Liver (tissue), 9 donors: ENCODE data around the gene ZBED2. TPM values are rescaled to one million over a fixed set of nuclear protein-coding genes. Genes with fewer than 3 reads are reported as not detected.

Source experiments
- DNase-seq: peaks from one replicate; pipeline ENCODE4 v3.0.0-alpha.2; 2017; ENCODE audit warnings: low spot score
- H3K27ac ChIP-seq, 2 donors: one replicate each; pipeline ENCODE4 v1.7.0; 2013; ENCODE audit warnings: inconsistent platforms in 2 of 2, low read length in 2 of 2, control low read depth in 1 of 2, low read depth in 1 of 2, mild to moderate bottlenecking in 1 of 2
- H3K27me3 ChIP-seq, 4 donors: one replicate each; pipeline versions ENCODE4 v1.6.1 to v1.7.0; 2013; ENCODE audit warnings: low read length in 3 of 4, inconsistent platforms in 1 of 4, mild to moderate bottlenecking in 1 of 4, moderate library complexity in 1 of 4; ENCODE audit not compliant: control insufficient read depth in 4 of 4, insufficient read depth in 4 of 4
- H3K36me3 ChIP-seq, 4 donors: one replicate each; pipeline versions ENCODE4 v1.6.1 to v1.7.0; 2013; ENCODE audit warnings: low read length in 3 of 4, mild to moderate bottlenecking in 3 of 4, low read depth in 1 of 4, moderate library complexity in 1 of 4; ENCODE audit not compliant: control insufficient read depth in 4 of 4, insufficient read depth in 3 of 4
- H3K4me1 ChIP-seq, 4 donors: one replicate each; pipeline versions ENCODE4 v1.6.1 to v1.7.0; 2013; ENCODE audit warnings: low read length in 3 of 4, mild to moderate bottlenecking in 3 of 4, moderate library complexity in 1 of 4; ENCODE audit not compliant: control insufficient read depth in 4 of 4, insufficient read depth in 4 of 4
- H3K4me3 ChIP-seq, 3 donors: one replicate each; pipeline versions ENCODE4 v1.6.1 to v1.7.0; 2013; ENCODE audit warnings: low read length in 3 of 3, control low read depth in 1 of 3, low read depth in 1 of 3, mild to moderate bottlenecking in 1 of 3
- H3K9ac ChIP-seq, 2 donors: one replicate each; pipeline ENCODE4 v1.7.0; 2013; ENCODE audit warnings: low read length in 2 of 2, mild to moderate bottlenecking in 2 of 2, moderate library complexity in 2 of 2, control low read depth in 1 of 2, low read depth in 1 of 2
- H3K9me3 ChIP-seq, 4 donors: one replicate each; pipeline versions ENCODE4 v1.6.1 to v1.7.0; 2013; ENCODE audit warnings: low read length in 3 of 4; ENCODE audit not compliant: control insufficient read depth in 4 of 4
- EGR1 ChIP-seq, 2 donors: IDR thresholded peaks; 2 replicates each; pipeline ENCODE4 v1.6.1; 2016 to 2018; ENCODE audit warnings: antibody characterized with exemption in 2 of 2, low read depth in 2 of 2
- FOXA1 ChIP-seq: IDR thresholded peaks from 2 replicates; pipeline ENCODE4 v1.6.1; 2016; ENCODE audit warnings: antibody characterized with exemption
- FOXA2 ChIP-seq: IDR thresholded peaks from 2 replicates; pipeline ENCODE4 v1.6.1; 2016; ENCODE audit warnings: antibody characterized with exemption
- GABPA ChIP-seq, 2 donors: IDR thresholded peaks in 1 of 2; conservative IDR thresholded peaks in 1 of 2; 2 replicates each; pipeline ENCODE4 v1.6.1; 2016; ENCODE audit warnings: antibody characterized with exemption in 2 of 2, mild to moderate bottlenecking in 1 of 2, moderate library complexity in 1 of 2
- HNF4A ChIP-seq, 2 donors: conservative IDR thresholded peaks; 2 replicates each; pipeline ENCODE4 v1.6.1; 2016; ENCODE audit warnings: antibody characterized with exemption in 2 of 2, mild to moderate bottlenecking in 2 of 2
- HNF4G ChIP-seq: IDR thresholded peaks from 2 replicates; pipeline ENCODE4 v1.6.1; 2016; ENCODE audit warnings: antibody characterized with exemption
- JUND ChIP-seq, 2 donors: IDR thresholded peaks; 2 replicates each; pipeline ENCODE4 v1.6.1; 2016; ENCODE audit warnings: antibody characterized with exemption in 2 of 2
- MAX ChIP-seq: IDR thresholded peaks from 2 replicates; pipeline ENCODE4 v1.6.1; 2016; ENCODE audit warnings: antibody characterized with exemption
- NR2F2 ChIP-seq: IDR thresholded peaks from 2 replicates; pipeline ENCODE4 v1.6.1; 2016; ENCODE audit warnings: antibody characterized with exemption
- RAD21 ChIP-seq, 2 donors: IDR thresholded peaks; 2 replicates each; pipeline ENCODE4 v1.6.1; 2016; ENCODE audit warnings: antibody characterized with exemption in 2 of 2, mild to moderate bottlenecking in 2 of 2
- REST ChIP-seq: IDR thresholded peaks from 2 replicates; pipeline ENCODE4 v1.6.1; 2016; ENCODE audit warnings: antibody characterized with exemption, mild to moderate bottlenecking
- RXRA ChIP-seq, 2 donors: IDR thresholded peaks; 2 replicates each; pipeline ENCODE4 v1.6.1; 2017 to 2018; ENCODE audit warnings: antibody characterized with exemption in 2 of 2, mild to moderate bottlenecking in 1 of 2
- SP1 ChIP-seq: IDR thresholded peaks from 2 replicates; pipeline ENCODE4 v1.6.1; 2018; ENCODE audit warnings: antibody characterized with exemption, mild to moderate bottlenecking
- TAF1 ChIP-seq: conservative IDR thresholded peaks from 2 replicates; pipeline ENCODE4 v1.6.1; 2016; ENCODE audit warnings: antibody characterized with exemption, mild to moderate bottlenecking
- YY1 ChIP-seq: IDR thresholded peaks from 2 replicates; pipeline ENCODE4 v1.6.1; 2016; ENCODE audit warnings: antibody characterized with exemption, mild to moderate bottlenecking
- ZBTB33 ChIP-seq: IDR thresholded peaks from 2 replicates; pipeline ENCODE4 v1.6.1; 2016; ENCODE audit warnings: antibody characterized with exemption
- WGBS: extraction: QIAGEN DNeasy Blood & Tissue Kit; methylation state at CpG from one replicate; pipeline ENCODE4 v1.1.7; 2013; 5-methylcytosine and 5-hydroxymethylcytosine counted together
- polyA plus RNA-seq, 2 donors: library from polyadenylated mRNA; stranded (reverse) in 1 of 2; unstranded in 1 of 2; fragments of 200-250 nt in 1 of 2; fragments of >200 nt in 1 of 2; fragmentation: Nextera tagmentation in 1 of 2; extraction: Ambion mirVana in 1 of 2; gene quantifications; one replicate each; pipeline versions ENCODE4 v1.2.1 to v1.2.3, GENCODE V29; 2013 to 2015
- total RNA-seq, 2 donors: library from RNA; depleted of rRNA; stranded (reverse); fragments of >200 nt; gene quantifications; one replicate each; pipeline ENCODE4 v1.2.3, GENCODE V29; 2014
- TF ChIP-seq, protein P1 (sequence below): IDR thresholded peaks from 2 replicates; pipeline ENCODE4 v1.6.1; 2016; ENCODE audit warnings: antibody characterized with exemption
- TF ChIP-seq, protein P2 (sequence below): fragments of 150-350 bp; IDR thresholded peaks from 2 replicates; pipeline ENCODE4 v1.5.1; 2017; ENCODE audit warnings: improper control_type of control experiment, low read depth, low read length; ENCODE audit not compliant: missing input control
- donor health status: healthy.
- donor health status: healthy.
- donor health status: healthy.
- donor health status: healthy.
- donor health status: healthy.

Gene ZBED2
- total and polyA plus RNA-seq, 4 donors, result not detected

DNA sequence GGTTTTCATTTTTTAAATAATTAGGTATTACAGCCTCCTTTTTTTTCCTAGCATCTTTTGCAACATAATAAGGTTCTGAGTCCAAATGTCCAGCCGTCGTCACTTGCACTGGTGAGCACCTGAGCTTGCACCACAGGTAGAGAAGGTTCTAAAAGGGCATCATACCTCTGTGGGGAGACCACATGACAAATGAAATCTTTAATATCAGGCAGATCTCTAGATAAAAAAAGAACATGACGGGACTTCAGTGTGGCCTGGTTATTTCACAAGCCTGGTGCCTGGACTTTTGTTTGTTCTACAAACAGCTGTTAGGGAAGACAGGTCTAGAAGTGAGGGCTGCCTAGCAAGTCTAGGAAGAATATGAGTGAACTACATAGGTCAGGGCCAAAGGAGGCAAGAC, 3.6 kb downstream of the ZBED2 start:
- DNase-seq, result no peak
- H3K9ac ChIP-seq, result no peak overlapping the region
- TF ChIP-seq FOXA1 (no peak), TAF1 (no peak), GABPA (IDR thresholded peaks at IDR 0.05 in 1 of 2, conservative IDR thresholded peaks at IDR 0.05 in 1 of 2) (no peak), REST (no peak), RAD21 (IDR thresholded peaks at IDR 0.05) (no peak), FOXA2 (no peak), YY1 (no peak), MAX (no peak), EGR1 (IDR thresholded peaks at IDR 0.05; ENCODE audit: low read depth in 2 of 2) (no peak), JUND (IDR thresholded peaks at IDR 0.05) (no peak), ZBTB33 (no peak), SP1 (no peak), RXRA (IDR thresholded peaks at IDR 0.05) (no peak)
- TF ChIP-seq, protein P1, sequence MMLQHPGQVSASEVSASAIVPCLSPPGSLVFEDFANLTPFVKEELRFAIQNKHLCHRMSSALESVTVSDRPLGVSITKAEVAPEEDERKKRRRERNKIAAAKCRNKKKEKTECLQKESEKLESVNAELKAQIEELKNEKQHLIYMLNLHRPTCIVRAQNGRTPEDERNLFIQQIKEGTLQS, result no peak
- no peak overlapping the region for H3K27ac ChIP-seq
- H3K4me3 ChIP-seq, result no peak overlapping the region
- H3K4me1 ChIP-seq, result no peaks in the 10 kb centered on the region
- H3K9me3 ChIP-seq, result no peaks in the 10 kb centered on the region
- no peaks in the 10 kb centered on the region for H3K27me3 ChIP-seq
- 53% methylated on average over 3 of the region's 3 CpGs for WGBS
- no peaks in the 10 kb centered on the region for H3K36me3 ChIP-seq

- Histone ChIP-seq H3K36me3 (no peaks in the 10 kb centered on the region), H3K27me3 (no peaks in the 10 kb centered on the region), H3K27ac (no peak overlapping the region), H3K9me3 (no peaks in the 10 kb centered on the region), H3K9ac (no peak overlapping the region), H3K4me3 (no peak overlapping the region), H3K4me1 (no peaks in the 10 kb centered on the region)
- TF ChIP-seq, protein P2, sequence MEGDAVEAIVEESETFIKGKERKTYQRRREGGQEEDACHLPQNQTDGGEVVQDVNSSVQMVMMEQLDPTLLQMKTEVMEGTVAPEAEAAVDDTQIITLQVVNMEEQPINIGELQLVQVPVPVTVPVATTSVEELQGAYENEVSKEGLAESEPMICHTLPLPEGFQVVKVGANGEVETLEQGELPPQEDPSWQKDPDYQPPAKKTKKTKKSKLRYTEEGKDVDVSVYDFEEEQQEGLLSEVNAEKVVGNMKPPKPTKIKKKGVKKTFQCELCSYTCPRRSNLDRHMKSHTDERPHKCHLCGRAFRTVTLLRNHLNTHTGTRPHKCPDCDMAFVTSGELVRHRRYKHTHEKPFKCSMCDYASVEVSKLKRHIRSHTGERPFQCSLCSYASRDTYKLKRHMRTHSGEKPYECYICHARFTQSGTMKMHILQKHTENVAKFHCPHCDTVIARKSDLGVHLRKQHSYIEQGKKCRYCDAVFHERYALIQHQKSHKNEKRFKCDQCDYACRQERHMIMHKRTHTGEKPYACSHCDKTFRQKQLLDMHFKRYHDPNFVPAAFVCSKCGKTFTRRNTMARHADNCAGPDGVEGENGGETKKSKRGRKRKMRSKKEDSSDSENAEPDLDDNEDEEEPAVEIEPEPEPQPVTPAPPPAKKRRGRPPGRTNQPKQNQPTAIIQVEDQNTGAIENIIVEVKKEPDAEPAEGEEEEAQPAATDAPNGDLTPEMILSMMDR, result no peak
- TF ChIP-seq JUND (IDR thresholded peaks at IDR 0.05), result no peak
- no peak for TF ChIP-seq GABPA (IDR thresholded peaks at IDR 0.05 in 1 of 2, conservative IDR thresholded peaks at IDR 0.05 in 1 of 2)
- TF ChIP-seq, protein P1, result no peak
- no peak for TF ChIP-seq EGR1 (IDR thresholded peaks at IDR 0.05; ENCODE audit: low read depth in 2 of 2)
- no peak for TF ChIP-seq NR2F2
- TF ChIP-seq HNF4A (conservative IDR thresholded peaks at IDR 0.05), result no peak
- TF ChIP-seq RXRA (IDR thresholded peaks at IDR 0.05), result no peak
- no peak for TF ChIP-seq REST
- no peak for TF ChIP-seq FOXA1
- TF ChIP-seq RAD21 (IDR thresholded peaks at IDR 0.05), result no peak
- TF ChIP-seq SP1, result no peak
- TF ChIP-seq YY1, result no peak
- no peak for TF ChIP-seq FOXA2
- no peak for TF ChIP-seq HNF4G
- TF ChIP-seq MAX, result no peak
- DNase-seq, result no peak
- 94% methylated on average over 1 of the region's 1 CpG for WGBS
Measured at GRCh38 chr3:111590143-111590491, 5.0 kb downstream of the ZBED2 start.
